Right lobe of liver (tissue), 6 donors: ENCODE data around the gene PPP2R3C. TPM values are rescaled to one million over a fixed set of nuclear protein-coding genes. Genes with fewer than 3 reads are reported as not detected.

Source experiments
- ATAC-seq, 4 donors: fragments of 200-7000 bp; cut with Tn5 transposase; one replicate each; pipeline ENCODE4 v1.9.1; 2020; ENCODE audit warnings: mild to moderate bottlenecking in 4 of 4, moderate library complexity in 4 of 4
- DNase-seq, 3 donors: peaks; one replicate each; pipeline ENCODE4 v3.0.0-alpha.2; 2020
- H3K27ac ChIP-seq, 3 donors: fragments of 200-600 bp; one replicate each; pipeline ENCODE4 v1.8.0; 2022
- H3K27me3 ChIP-seq, 2 donors: fragments of 200-600 bp; one replicate each; pipeline ENCODE4 v1.8.0; 2022
- H3K36me3 ChIP-seq, 4 donors: fragments of 200-600 bp; sonication (generic) in 1 of 4; one replicate each; pipeline versions ENCODE4 v1.5.1 to v1.8.0; 2017 to 2022; ENCODE audit warnings: control low read depth in 1 of 4
- H3K4me1 ChIP-seq, 4 donors: fragments of 200-600 bp; sonication (generic) in 1 of 4; one replicate each; pipeline versions ENCODE4 v1.5.1 to v1.8.0; 2017 to 2022; ENCODE audit warnings: control low read depth in 1 of 4
- H3K4me3 ChIP-seq, 3 donors: fragments of 200-600 bp; one replicate each; pipeline ENCODE4 v1.8.0; 2022
- H3K9me3 ChIP-seq, 4 donors: fragments of 200-600 bp; sonication (generic) in 1 of 4; one replicate each; pipeline versions ENCODE4 v1.5.1 to v1.8.0; 2017 to 2022; ENCODE audit warnings: control low read depth in 1 of 4
- CTCF ChIP-seq, 4 donors: fragments of 200-600 bp in 3 of 4; fragments of 450-650 bp in 1 of 4; IDR thresholded peaks; one replicate each; pipeline versions ENCODE4 v1.5.1 to v1.8.0; 2016 to 2022; ENCODE audit warnings: antibody characterized with exemption in 4 of 4, mild to moderate bottlenecking in 2 of 4
- POLR2A ChIP-seq: fragments of 450-650 bp; IDR thresholded peaks from one replicate; pipeline ENCODE4 v1.6.1; 2017; ENCODE audit warnings: antibody characterized with exemption, mild to moderate bottlenecking
- WGBS: methylation state at CpG from one replicate; pipeline ENCODE4 v1.1.6; 2018; ENCODE audit warnings: low coverage, low lambda C conversion rate; ENCODE audit not compliant: insufficient coverage; ENCODE audit errors: missing lambda C conversion rate; 5-methylcytosine and 5-hydroxymethylcytosine counted together
- intact Hi-C, 2 donors: fragments of 100-400 bp; cut with DNase I; formaldehyde crosslinking; loops; one replicate each; pipeline versions ENCODE4 v1.11.2 to v1.14.1; 2022
- total RNA-seq, 6 experiments: library from RNA; depleted of rRNA in 2 of 6; stranded (reverse); fragments of >200 nt in 2 of 6; fragmentation: NEBNext Ultra II Directional in 3 of 6; extraction: Animal tissue kit (Norgen Biotek cat#: 25700) in 3 of 6; gene quantifications; one replicate each; pipeline versions ENCODE4 v1.1.0 to v1.2.4, GENCODE V29; 2016 to 2023
- donor health status: DM: no; HTN: yes; CAD: no.
- donor health status: DM: no; HTN: no; CAD: no.
- donor health status: DM: no; HTN: no; CAD: no.
- donor health status: DM: no; HTN: yes; CAD: no.
- donor health status: DM: no; HTN: yes; CAD: no.

Gene PPP2R3C
- total RNA-seq, 6 experiments from 2014 or later = 6.8 to 15.6 (median 9.4) TPM

- H3K27me3 ChIP-seq = no peaks in the 10 kb centered on the region
- no peak for DNase-seq
- intact Hi-C loops = no loop called here
- TF ChIP-seq CTCF (IDR thresholded peaks at IDR 0.05) (no peak), POLR2A (no peak)
- no peaks in the 10 kb centered on the region for H3K36me3 ChIP-seq
- no peak overlapping the region for H3K4me3 ChIP-seq
- H3K9me3 ChIP-seq = no peaks in the 10 kb centered on the region
- WGBS = 70% methylated on average over 5 of the region's 5 CpGs
- H3K4me1 ChIP-seq = peaks cover 0 to 15% (median 0%) of the 10 kb centered on the region in 4 donors
- peak in 1 of 4 donors; percentile 28 for ATAC-seq
- H3K27ac ChIP-seq = no peak overlapping the region
These were observed 39.4 kb upstream of the PPP2R3C start for GRCh38 chr14:35161231-35161630.

DNA sequence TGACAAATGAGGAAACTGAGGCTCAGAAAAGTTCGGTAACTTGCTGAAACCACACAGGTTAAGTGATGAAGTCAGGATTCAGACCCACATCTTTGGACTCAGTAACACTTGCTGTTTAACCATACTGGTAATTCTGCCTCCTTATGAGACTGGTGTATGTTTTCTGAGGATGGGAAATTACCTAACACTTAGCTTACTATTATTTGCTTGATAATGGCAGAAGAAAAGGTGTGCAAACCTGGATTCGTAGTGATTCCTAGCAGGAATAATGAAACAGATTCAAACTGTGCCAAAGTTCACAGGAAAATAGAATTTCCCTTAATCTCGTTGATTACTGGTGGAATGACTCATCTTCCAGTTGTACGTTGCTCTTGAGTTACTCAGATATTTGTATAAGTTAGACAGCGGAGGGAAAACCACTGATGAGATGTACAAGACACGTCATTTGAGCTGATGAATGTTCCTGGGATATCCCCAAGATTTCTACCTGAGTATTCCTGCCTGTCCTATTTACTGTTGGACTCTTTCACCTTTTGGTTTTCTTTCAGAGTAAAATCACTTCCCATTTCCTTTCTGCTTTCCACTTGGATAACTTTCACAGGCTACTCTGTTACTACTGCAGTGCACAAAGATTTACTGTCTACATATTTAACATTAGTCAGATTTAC is 38.1 kb upstream of the PPP2R3C start:
- WGBS = 19% methylated on average over 6 of the region's 6 CpGs
- no peak for TF ChIP-seq POLR2A
- no peak for DNase-seq
- no peaks in the 10 kb centered on the region for H3K36me3 ChIP-seq
- H3K4me1 ChIP-seq = peaks cover 0 to 22% (median 0%) of the 10 kb centered on the region in 4 donors
- H3K9me3 ChIP-seq = no peaks in the 10 kb centered on the region
- no peak overlapping the region for H3K4me3 ChIP-seq
- peak overlapping the region in 1 of 3 donors; percentile 7 for H3K27ac ChIP-seq
- ATAC-seq = peak; percentile 47 to 93 (median 73)
- intact Hi-C loops = no loop called here
- no peaks in the 10 kb centered on the region for H3K27me3 ChIP-seq

- WGBS = 75% methylated on average over 8 of the region's 8 CpGs
- ATAC-seq = peak in 1 of 4 donors; percentile 19
- intact Hi-C loops = no loop called here
- Histone ChIP-seq H3K4me1 (peaks cover 0 to 22% (median 0%) of the 10 kb centered on the region in 4 donors), H3K9me3 (no peaks in the 10 kb centered on the region), H3K36me3 (no peaks in the 10 kb centered on the region), H3K27me3 (no peaks in the 10 kb centered on the region), H3K27ac (peak overlapping the region in 1 of 3 donors; percentile 7), H3K4me3 (no peak overlapping the region)
- TF ChIP-seq CTCF (IDR thresholded peaks at IDR 0.05) (no peak), POLR2A (no peak)
- DNase-seq = no peak
These were observed 37.3 kb upstream of the PPP2R3C start for GRCh38 chr14:35158951-35159653.

DNA sequence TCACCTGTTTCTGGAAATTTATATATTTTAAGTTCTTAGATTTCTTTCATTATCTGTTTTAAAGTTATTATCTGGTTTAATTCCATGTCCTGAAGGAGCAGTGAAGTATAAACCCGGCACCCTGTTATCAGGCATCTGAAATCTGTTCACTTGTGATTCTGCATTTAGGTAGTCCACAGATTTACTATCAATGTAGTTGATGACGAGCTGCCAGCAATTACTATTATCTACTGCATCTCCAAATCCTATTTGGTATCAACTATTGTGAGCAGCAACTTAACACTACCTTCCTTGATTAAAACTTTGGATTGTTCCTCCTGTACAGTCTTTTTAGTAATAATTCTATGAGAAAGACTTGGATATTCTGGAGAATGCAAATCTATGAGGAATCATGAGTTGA is 36.7 kb upstream of the PPP2R3C start:
- TF ChIP-seq CTCF (IDR thresholded peaks at IDR 0.05) = no peak
- TF ChIP-seq POLR2A = no peak
- 94% methylated on average over 2 of the region's 2 CpGs for WGBS
- intact Hi-C loops = no loop called here
- H3K9me3 ChIP-seq = no peaks in the 10 kb centered on the region
- H3K36me3 ChIP-seq = no peaks in the 10 kb centered on the region
- H3K4me1 ChIP-seq = peaks cover 0 to 22% (median 0%) of the 10 kb centered on the region in 4 donors
- no peak overlapping the region for H3K4me3 ChIP-seq
- DNase-seq (no peak), ATAC-seq (no peak)
- no peak overlapping the region for H3K27ac ChIP-seq
- no peaks in the 10 kb centered on the region for H3K27me3 ChIP-seq

GRCh38 chr14:35155962-35156361 is 34.2 kb upstream of the PPP2R3C start:
- Histone ChIP-seq H3K4me1 (peaks cover 0 to 22% (median 0%) of the 10 kb centered on the region in 4 donors), H3K4me3 (no peak overlapping the region), H3K36me3 (no peaks in the 10 kb centered on the region), H3K27ac (peak overlapping the region in 1 of 3 donors; percentile 45), H3K9me3 (no peaks in the 10 kb centered on the region), H3K27me3 (no peaks in the 10 kb centered on the region)
- DNase-seq (no peak), ATAC-seq (peak; percentile 34 to 66 (median 56))
- TF ChIP-seq CTCF (IDR thresholded peaks at IDR 0.05) = no peak
- no peak for TF ChIP-seq POLR2A
- intact Hi-C loops = no loop called here
- WGBS = 0% methylated on average over 1 of the region's 1 CpG
